Stimulated activated CD8-positive, alpha-beta memory T cell treated with anti-CD3 and anti-CD28 coated beads, Interleukin-2, amount 100 ng/mL, for 48 hours (primary cell): ENCODE data around the gene TTLL5.
"Not testable (repeated sequence)": the region's sequence is repeated elsewhere in the genome, so short reads cannot be mapped to it uniquely, and the experiment has no call there.

Experiments used
- DNase-seq, 2 donors: peaks; one replicate each; pipeline ENCODE4 v3.0.0-alpha.2; 2020; ENCODE audit warnings: low read depth in 2 of 2

The TTLL5 gene

DNA sequence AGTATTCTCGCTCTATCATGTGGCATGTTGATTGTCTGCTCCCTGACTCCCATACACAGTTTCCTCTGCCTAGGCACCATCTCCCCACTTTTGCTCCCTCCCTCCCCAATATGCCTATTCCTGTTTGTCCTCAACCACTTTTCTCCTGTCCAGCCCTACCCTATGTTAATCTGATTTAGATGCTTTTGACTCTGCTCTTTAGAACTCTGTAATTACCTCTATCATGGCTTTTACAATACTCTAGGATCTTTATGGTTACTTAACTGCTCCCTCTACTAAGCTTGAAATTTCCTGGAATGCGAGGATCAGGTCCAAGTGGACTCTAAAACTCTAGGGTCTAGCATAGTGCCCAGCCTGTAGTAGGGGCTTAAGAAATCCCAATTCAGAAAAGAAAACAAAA lies 252.1 kb downstream of the TTLL5 start:
- no peak for DNase-seq

DNA sequence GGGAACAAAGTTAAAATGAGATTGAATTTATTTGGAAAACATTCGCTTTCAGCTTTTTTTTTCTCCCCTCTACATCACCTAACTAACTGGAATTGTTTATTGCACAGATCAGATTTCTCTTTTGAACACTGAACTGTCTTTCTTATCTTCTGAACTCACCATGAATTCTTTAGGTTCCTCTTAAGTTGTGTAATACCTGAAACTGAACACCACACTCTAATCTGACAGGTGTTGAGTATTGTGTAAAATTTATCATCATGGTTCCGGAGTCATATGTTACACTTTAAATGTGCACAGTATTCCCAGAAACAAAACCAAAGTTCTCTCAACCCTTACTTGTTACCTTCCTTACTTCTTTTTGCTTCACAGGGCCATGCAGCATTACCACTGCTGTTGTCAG lies 254.0 kb downstream of the TTLL5 start:
- no peak for DNase-seq

DNA sequence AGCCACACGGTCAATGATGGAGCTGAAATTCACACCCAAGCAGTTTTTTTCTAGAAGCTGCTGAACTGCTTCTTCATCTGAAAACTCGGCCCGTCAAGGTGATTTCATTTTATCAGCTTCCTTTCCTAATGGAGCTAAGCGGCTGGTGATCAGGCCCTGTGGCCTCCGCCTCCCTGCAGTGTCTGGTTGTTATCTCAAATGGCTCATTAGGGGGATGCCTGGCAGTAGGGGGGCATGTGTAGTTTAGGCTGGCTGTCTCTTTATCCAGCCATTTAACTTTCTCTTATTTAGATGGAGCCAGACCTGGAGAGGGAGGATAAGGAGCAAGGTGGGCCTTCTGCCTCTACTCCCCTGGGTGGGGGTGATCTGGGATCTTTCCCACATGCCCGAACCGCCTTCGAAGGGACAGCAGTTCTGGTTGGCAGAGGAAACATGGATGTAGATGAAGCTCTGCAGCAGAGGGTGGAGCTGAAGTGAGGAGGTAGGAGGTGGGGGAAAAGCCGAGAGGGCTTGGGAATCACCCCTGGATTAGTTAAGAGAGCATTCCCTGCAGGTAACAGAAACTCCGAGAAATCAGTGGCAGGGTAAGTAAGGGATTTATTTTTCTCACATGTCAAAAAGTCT lies 256.4 kb downstream of the TTLL5 start:
- DNase-seq: no peak

DNA sequence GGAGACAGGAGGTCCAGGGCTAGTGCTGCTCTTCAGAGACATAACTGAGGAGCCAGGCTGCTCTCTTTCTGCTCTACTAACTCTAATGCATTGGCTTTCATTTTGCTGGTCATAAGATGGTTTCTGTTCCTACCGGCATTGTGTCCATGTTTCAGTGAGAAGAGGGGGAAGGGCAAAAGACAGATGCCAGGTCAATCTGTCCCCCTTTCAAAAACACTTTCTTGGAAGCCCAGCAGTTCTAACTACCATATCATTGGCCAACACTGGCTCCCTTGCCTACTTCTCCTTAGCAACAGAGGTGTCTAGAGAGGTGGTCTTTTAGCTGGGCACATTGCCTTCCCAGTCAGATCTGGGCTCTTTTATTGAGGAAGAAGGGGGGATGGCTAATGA lies 256.9 kb downstream of the TTLL5 start:
- DNase-seq: no peak

DNA sequence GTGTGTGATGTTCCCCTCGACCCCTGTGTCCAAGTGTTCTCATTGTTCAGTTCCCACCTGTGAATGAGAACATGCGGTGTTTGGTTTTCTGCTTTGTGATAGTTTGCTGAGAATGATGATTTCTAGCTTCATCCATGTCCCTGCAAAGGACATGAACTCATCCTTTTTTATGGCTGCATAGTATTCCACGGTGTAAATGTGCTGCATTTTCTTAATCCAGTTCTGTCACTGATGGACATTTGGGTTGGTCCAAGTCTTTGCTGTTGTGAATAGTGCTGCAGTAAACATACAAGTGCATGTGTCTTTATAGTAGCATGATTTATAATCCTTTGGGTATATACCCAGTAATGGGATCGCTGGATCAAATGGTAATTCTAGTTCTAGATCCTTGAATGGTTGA lies 259.4 kb downstream of the TTLL5 start:
- not testable (repeated sequence) for DNase-seq

DNA sequence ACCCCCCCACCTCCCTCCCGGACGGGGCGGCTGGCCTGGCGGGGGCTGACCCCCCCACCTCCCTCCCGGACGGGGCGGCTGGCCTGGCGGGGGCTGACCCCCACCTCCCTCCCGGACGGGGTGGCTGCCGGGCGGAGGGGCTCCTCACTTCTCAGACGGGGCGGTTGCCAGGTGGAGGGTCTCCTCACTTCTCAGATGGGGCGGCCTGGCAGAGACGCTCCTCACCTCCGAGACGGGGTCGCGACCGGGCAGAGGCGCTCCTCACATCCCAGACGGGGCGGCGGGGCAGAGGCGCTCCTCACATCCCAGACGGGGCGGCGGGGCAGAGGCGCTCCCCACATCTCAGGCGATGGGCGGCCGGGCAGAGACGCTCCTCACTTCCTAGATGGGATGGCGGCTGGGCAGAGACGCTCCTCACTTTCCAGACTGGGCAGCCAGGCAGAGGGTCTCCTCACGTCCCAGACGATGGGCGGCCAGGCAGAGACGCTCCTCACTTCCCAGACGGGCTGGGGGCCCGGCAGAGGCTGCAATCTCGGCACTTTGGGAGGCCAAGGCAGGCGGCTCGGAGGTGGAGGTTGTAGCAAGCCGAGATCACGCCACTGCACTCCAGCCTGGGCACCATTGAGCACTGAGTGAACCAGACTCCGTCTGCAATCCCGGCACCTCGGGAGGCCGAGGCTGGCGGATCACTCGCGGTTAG lies 264.2 kb downstream of the TTLL5 start:
- DNase-seq: not testable (repeated sequence)

DNA sequence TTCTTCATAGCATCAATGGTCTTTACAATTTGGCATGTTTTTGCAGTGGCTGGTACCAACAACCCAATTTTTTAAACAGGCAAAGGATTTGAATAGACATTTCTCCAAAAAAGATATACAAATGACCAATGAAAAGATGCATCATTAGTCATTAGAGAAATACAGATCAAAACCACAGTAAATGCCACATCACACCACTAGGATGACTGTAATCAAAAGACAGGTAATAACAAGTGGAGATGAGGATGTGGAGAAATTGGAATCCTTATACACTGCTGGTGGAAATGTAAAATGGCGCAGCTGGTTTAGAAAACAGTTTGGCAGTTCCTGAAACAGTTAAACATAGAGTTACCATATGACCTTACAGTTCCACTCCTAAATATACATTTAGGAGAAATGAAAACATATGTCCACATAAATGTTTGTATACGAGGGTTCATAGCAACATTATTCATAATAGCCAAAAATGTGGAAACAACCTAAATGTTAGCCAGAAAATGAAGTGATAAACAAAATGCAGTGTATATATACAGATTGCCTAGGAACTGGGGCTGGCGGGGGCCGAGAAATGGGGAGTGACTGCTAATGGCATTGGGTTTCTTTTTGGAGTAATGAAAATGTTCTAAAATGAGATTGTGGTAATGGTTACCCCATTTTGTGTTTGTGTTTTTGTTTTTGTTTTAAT lies 265.5 kb downstream of the TTLL5 start:
- no peak for DNase-seq

DNA sequence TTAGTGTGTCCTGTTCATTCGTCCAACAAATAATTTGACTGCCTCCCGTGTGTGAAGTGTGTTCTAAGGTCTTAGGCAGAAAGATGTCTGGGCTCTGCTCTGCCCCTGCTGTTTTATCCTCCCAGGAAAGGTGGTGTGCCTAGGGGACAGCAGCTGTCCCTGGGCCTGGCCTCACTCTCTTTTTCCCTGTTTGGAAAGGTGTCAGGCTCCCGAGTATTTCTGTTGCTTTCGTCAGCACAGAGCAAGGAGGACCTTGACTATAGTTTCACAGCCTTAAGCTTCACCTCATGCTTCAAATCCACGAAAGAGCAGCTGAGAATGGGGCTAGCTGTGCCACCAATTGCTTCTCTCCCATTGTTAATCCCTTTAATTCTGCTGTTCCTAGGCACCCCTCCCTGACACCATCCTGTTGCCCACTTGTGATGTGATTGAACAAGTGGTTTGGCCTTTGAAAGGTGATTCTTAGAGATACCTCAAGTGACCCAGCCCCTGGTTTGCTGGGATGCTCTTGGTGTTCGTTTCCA lies 266.6 kb downstream of the TTLL5 start:
- DNase-seq: no peak

DNA sequence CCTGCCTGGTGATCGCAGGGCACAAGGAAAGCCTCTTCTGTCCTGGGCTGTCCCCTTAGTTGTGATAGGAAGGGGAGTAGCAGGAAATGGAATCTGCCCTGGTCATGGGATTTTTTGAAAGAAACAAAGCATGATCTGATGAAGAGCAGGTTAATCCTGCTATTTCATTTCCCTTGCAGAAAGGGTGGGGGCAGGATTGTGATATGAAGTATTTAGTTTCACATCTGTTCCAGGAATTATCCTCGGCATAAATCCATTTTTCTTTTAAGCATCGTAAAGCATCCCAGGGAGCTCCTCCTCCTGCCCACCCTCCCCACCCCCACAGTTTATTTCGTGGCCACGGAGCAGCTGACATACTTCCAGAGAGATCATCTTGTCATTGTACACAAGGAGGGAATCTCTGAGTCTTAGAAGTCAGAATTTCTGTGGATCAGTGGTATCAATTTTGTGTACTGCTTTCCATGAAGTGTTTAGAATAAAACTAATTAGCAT lies 267.7 kb downstream of the TTLL5 start:
- no peak for DNase-seq

DNA sequence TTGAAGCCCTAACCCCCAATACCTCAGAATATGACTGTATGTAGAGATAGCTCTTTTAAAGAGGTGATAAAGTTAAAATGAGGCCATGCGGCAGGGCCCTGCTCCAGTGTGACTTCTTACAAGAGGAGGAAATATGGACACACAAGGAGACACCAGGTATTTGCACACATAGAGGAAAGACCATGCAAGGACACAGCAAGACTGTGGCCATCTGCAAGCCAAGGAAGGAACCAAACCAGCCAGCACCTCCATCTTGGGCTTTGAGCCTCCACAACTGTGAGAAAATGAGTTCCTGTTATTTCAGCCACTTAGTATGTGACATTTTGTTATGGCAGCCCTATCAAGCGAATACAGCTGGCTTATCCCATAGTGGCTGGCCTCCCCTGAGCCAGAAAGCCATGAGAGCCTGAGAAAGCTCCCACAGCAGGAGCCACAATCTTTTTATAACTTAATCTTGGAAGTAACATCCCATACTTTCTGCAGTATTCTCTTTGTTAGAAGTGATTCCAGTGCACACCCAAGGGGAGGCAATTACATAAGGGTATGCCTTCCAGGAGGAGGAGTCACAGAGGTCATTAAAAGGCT lies 272.8 kb downstream of the TTLL5 start:
- no peak for DNase-seq

DNA sequence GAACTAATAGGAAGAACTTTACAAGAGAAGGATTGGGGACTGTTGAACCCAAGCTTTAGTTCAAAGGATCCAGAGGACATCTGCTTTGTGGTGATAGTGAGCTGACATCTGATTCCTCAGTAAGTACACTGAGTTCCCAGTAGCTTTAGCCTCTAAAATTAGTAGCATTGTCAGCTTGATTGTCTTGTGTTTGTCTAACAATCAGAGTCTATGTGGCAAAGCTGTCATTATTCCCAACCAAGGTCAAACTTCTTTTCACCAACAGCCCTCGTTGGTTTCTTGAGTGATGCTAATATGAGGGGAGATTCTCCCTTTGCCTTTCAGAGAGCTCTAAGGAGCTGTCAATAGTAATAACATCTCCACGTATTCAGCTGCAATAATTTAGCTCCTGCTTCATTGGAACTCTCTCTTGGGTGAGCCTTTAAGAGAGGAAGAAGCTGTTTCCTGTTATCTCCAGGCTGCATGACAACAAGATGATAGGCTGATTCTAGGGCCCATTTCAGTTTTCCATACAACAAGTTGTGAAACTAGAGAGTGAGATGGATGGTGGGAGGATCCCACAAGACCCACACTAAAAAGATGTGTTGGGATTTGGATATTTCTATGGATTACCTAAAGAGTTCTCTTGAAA lies 274.1 kb downstream of the TTLL5 start:
- DNase-seq: no peak

DNA sequence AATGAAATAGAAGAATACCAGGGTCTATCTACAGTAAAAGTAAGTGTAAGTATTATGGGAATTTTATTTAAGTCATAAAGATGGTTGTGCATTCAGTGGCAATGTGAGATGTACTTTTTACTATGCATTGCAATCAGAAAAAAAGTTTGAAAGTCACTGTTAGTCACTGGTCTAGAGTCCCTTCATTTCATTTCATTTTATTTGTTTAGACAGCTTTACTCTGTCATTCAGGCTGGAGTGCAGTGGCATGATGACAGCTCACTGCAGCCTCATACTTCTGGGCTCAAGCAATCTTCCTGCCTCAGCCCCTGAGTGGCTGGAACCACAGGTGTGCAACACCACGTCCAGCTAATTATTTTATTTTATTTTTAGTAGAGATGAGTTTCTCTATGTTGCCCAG lies 278.2 kb downstream of the TTLL5 start:
- DNase-seq: no peak

DNA sequence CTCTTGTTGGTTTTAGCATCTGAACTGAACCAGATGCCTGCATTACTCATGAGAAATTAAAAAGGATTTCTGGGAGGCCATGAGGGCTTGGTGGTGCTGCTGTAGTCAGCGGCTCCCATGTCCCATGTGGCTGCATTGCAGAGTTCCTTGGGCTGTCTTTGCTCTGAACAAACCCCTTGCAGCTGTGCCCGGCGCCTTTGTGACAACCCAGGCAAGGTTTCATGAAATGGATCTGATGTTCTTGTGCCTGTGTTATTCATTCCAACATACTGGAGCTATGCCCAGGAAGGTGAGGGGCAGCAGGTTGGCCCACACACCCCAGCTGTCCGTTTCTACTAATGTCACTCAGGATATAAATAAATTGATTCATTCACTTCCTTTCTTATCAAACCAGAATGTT lies 280.0 kb downstream of the TTLL5 start:
- DNase-seq: no peak

DNA sequence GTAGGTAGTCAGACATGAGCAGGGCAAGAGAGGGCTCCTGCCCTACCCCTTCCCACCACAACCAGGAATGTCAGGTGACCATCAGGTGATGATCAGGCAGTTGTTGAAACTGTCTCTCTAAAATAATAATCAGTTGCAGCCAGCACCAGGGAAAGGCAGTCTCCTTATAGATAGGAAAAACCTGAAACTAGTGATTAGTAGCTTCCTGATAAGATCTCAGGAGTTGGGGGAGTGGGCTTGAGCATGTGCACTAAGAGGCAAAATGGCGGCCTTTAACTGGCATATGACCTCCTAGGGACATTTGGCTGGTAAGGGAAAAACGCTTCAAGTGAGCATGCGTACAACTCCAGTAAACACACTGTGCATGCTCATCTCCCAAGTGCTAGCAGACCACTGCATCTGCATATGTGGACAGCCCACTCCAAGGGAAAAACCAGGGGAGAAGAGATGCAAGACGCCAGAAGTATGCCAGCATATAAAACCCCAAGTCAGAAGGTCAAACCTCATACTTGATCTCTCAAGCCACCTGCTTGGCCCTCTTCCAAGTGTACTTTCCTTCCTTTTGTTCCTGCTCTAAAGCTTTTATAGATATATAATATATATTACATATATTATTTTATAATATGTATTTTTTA lies 283.7 kb downstream of the TTLL5 start:
- no peak for DNase-seq

DNA sequence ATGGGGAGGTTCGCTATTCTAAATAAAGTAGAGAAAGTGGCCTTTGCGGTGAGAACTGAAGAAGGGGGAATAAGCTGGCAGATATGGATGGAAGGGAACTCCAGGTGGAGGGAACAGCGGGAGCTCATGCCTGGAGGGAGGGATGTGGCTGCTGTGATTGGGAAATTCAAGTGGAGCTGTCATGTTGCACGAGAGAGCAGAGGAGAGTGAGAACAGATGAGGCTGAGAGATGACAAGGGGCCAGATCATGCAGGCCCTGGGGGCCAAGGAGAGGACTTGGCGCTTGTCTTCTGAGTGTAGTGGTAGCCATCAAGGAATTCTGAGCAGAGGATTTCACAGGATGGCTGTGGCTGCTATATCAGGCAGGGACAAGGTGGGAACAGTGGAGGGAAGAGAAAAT lies 285.7 kb downstream of the TTLL5 start:
- no peak for DNase-seq

DNA sequence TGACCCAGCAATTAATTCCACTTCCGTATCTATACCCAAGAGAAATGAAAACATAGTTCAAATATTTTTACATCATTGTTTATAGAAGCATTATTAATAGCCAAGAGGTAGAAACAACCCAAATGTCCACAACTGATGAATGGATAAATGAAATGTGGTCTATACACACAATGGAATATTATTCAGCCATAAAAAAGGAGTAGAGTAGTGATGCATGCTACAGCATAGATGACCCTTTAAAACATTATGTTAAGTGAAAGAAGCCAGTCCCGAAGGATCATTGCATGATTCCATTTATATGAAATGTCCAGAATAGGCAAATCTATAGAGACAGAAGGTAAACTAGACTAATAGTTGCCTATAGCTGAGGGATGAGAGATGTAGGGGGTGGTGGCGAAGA lies 291.4 kb downstream of the TTLL5 start:
- no peak for DNase-seq

DNA sequence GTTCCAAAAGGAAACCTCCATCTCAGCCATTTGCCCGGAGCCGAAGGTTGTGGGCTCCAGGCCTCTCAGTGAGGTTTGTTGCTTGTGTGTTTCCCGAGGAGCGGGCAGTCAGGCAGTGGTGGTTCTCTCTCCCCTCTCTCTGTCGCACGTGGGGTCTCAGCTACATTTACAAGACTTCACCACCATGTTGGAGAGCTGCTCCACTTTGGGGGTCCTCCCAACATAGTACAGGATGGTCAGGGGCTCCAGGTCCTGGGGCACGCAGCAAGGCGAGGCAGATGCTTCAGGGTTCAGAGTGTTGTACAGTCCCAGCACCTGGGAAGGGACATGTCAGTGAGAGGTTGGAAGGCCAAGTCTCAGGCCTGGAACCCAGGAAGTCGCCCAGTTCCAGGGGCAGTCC lies 298.0 kb downstream of the TTLL5 start:
- DNase-seq: no peak

DNA sequence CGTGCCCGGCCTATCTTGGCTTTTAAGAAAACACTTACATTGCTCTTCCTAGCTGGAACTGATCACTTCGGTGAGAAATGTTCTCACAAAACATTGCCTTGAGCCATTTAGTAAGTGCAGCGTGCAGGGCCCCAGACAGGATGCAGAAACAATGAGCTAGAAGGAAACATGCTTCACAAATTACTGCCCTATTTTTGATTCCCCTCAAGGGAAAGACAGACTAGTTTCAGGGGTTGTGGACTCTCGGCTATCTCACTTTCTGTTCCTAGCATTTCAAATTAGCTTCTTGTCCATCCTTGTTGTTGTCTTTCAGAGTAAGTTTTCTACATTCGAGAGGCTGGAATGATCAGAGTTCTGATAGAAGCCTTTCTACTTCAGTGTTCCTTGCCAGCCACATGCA lies 299.2 kb downstream of the TTLL5 start:
- DNase-seq: no peak

DNA sequence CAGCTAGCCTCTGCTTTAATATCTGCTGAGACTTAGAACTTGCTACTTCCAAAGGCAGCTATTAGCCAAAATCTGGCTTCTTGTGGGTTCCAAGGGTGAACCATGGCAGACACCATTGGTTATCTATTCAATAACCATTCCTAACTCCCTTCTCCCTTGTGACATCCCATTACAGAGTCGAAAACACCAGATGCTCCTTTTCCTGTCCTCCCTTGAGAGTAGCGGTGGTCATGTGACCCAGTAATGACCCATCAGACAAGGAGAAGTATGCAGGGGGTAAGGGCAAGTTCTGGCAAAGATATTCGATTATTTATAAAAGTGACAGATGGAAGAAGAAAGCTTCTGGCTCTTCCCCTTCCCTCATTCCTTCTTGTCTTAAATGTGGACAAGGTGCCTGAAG lies 300.6 kb downstream of the TTLL5 start:
- no peak for DNase-seq

DNA sequence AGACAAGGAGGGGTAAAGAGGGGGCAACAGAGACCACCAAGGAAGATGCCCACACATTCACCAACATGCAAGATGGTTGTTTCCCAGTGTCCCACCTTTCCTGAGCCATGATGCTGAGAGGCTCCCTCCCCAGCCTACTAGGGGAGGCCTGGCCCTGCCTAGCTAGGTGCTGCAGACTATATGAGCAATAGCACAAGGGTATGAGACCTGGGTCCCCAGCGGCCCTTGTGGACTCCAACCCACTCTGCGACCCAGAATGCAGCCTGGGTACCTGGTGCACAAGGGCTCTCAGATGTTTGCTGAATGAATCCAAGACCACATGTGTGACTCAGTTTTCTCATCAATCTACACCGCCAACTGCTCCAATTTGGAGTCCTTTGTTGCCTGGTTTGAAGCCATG lies 306.8 kb downstream of the TTLL5 start:
- DNase-seq: no peak

DNA sequence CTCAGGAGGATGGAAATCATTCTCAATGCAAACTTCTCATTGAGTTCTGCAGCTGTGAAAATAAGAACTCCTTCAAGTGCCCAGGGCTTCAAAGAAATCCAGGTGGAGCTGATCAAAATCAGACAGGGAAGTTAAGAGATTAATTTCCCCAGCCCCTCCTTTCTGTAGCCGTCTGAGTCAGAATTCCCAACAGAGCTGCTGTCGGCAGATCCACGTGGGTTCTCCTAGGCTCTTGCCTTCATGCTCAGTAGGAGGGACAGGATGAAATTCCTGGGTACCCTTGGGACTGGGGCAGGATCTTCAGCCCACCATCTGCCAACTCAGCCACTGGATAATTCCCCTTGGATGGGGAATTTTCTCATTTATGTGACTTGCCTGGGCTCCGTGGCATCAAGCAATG lies 307.4 kb downstream of the TTLL5 start:
- no peak for DNase-seq

DNA sequence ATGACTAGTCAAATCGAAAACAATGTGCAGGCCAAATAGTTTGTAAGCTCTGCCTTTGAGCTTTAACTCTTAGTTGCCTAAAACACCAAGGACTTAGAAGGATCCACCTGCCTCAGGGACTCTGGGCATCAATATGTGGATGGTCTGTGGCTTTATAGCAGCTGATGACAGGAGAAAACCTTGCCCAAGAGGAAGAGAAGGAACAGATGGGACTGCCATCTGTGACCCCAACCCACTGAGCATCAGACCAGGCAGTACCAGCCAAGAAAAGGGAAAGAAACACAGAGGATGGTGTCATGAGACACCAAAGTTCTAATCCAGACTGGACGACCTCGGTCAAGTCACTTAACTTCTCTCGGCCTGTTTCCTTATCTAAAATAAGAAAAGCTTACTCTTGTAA lies 308.1 kb downstream of the TTLL5 start:
- no peak for DNase-seq
